ENCODE data around the gene SYNJ2. TPM values are rescaled to one million over a fixed set of nuclear protein-coding genes. Genes with fewer than 3 reads are reported as not detected.

SYNJ2 gene
- total RNA-seq, 5 donors from 2014 or later (not counting 1 experiment from before 2014, with no cell fraction given) = 20.0 to 37.0 (median 22.3) TPM

- DNase-seq (no peak), ATAC-seq (replicated peaks in 1 of 4) (no peak)
- H3K27me3 ChIP-seq (replicated peaks in 1 of 2; ENCODE audit: control insufficient read depth in 2 of 2, extremely low read depth in 1 of 2, insufficient read depth in 2 of 2, low read length in 1 of 2) = no peaks in the 10 kb centered on the region
- peaks cover 28% of the 10 kb centered on the region for H3K36me3 Mint-ChIP-seq
- WGBS (ENCODE audit: insufficient coverage) = 100% methylated on average over 4 of the region's 8 CpGs
- H3K36me3 ChIP-seq (ENCODE audit: control insufficient read depth in 2 of 2, extremely low read depth in 1 of 2, insufficient read depth in 1 of 2, low read length in 1 of 2) = peaks cover 3 to 17% of the 10 kb centered on the region in 2 donors
- H3K4me3 Mint-ChIP-seq = no peak overlapping the region
- POLR2A ChIA-PET = no interaction called here
- H3K27ac ChIP-seq (ENCODE audit: low read length) = no peak overlapping the region
- H3K27ac Mint-ChIP-seq = peak overlapping the region in 1 of 2 donors; percentile 34
- CTCF ChIA-PET = interaction anchor here (0.5 to 1.0 kb wide), 6 partner anchors 20 to 616 kb away, joined by 3 to 4 read pairs (median 4); partner anchors contain the start of gene DYNLT1 (in 1 of the 2)
- H3K4me1 Mint-ChIP-seq = peaks cover 40 to 48% (median 40%) of the 10 kb centered on the region in 3 donors
- no peaks in the 10 kb centered on the region for H3K9me3 Mint-ChIP-seq
- no peaks in the 10 kb centered on the region for H3K27me3 Mint-ChIP-seq
- H3K4me3 ChIP-seq (ENCODE audit: control insufficient read depth in 1 of 2, extremely low read depth in 1 of 2, low read length in 1 of 2) = no peak overlapping the region
- no peaks in the 10 kb centered on the region for H3K9me3 ChIP-seq
- H3K4me1 ChIP-seq (ENCODE audit: control insufficient read depth in 1 of 2, extremely low read depth in 1 of 2, insufficient read depth in 2 of 2, low read length in 2 of 2) = peaks cover 14 to 51% of the 10 kb centered on the region in 2 experiments
Observed at GRCh38 chr6:158028876-158029275, 47.2 kb downstream of the SYNJ2 start.

- ChIA-PET CTCF (interaction anchor here (0.7 to 1.0 kb wide), 5 partner anchors 19 to 615 kb away, joined by 3 to 4 read pairs (median 4); partner anchors contain the start of gene DYNLT1 (in 1 of the 2)), POLR2A (no interaction called here)
- no peaks in the 10 kb centered on the region for H3K27me3 Mint-ChIP-seq
- no peak overlapping the region for H3K27ac Mint-ChIP-seq
- Histone ChIP-seq H3K36me3 (ENCODE audit: control insufficient read depth in 2 of 2, extremely low read depth in 1 of 2, insufficient read depth in 1 of 2, low read length in 1 of 2) (peaks cover 3 to 24% of the 10 kb centered on the region in 2 donors), H3K4me1 (ENCODE audit: control insufficient read depth in 1 of 2, extremely low read depth in 1 of 2, insufficient read depth in 2 of 2, low read length in 2 of 2) (peaks cover 14 to 51% of the 10 kb centered on the region in 2 experiments), H3K27ac (ENCODE audit: low read length) (no peak overlapping the region), H3K9me3 (no peaks in the 10 kb centered on the region), H3K4me3 (ENCODE audit: control insufficient read depth in 1 of 2, extremely low read depth in 1 of 2, low read length in 1 of 2) (no peak overlapping the region), H3K27me3 (replicated peaks in 1 of 2; ENCODE audit: control insufficient read depth in 2 of 2, extremely low read depth in 1 of 2, insufficient read depth in 2 of 2, low read length in 1 of 2) (no peaks in the 10 kb centered on the region)
- H3K9me3 Mint-ChIP-seq = no peaks in the 10 kb centered on the region
- DNase-seq (no peak), ATAC-seq (replicated peaks in 1 of 4) (no peak)
- no peak overlapping the region for H3K4me3 Mint-ChIP-seq
- no CpG with 5 or more reads among the region's 10 CpGs for WGBS (ENCODE audit: insufficient coverage)
- peaks cover 36% of the 10 kb centered on the region for H3K36me3 Mint-ChIP-seq
- peaks cover 40 to 44% (median 40%) of the 10 kb centered on the region in 3 donors for H3K4me1 Mint-ChIP-seq
Observed at GRCh38 chr6:158029668-158030230, 48.1 kb downstream of the SYNJ2 start.

- DNase-seq (no peak), ATAC-seq (replicated peaks in 1 of 4) (no peak)
- no peaks in the 10 kb centered on the region for H3K9me3 Mint-ChIP-seq
- Histone ChIP-seq H3K36me3 (ENCODE audit: control insufficient read depth in 2 of 2, extremely low read depth in 1 of 2, insufficient read depth in 1 of 2, low read length in 1 of 2) (peaks cover 3 to 24% of the 10 kb centered on the region in 2 donors), H3K4me1 (ENCODE audit: control insufficient read depth in 1 of 2, extremely low read depth in 1 of 2, insufficient read depth in 2 of 2, low read length in 2 of 2) (peaks cover 14 to 50% of the 10 kb centered on the region in 2 experiments), H3K27me3 (replicated peaks in 1 of 2; ENCODE audit: control insufficient read depth in 2 of 2, extremely low read depth in 1 of 2, insufficient read depth in 2 of 2, low read length in 1 of 2) (no peaks in the 10 kb centered on the region), H3K9me3 (no peaks in the 10 kb centered on the region), H3K4me3 (ENCODE audit: control insufficient read depth in 1 of 2, extremely low read depth in 1 of 2, low read length in 1 of 2) (no peak overlapping the region), H3K27ac (ENCODE audit: low read length) (peak overlapping the region; percentile 42)
- peak overlapping the region; percentile 84 to 89 for H3K27ac Mint-ChIP-seq
- ChIA-PET POLR2A (no interaction called here), CTCF (interaction anchor here (0.6 to 0.9 kb wide), 4 partner anchors 33 to 157 kb away, joined by 3 to 4 read pairs (median 3); no protein-coding TSS in a partner anchor)
- peaks cover 37 to 43% (median 40%) of the 10 kb centered on the region in 3 donors for H3K4me1 Mint-ChIP-seq
- no peaks in the 10 kb centered on the region for H3K27me3 Mint-ChIP-seq
- 97% methylated on average over 9 of the region's 16 CpGs for WGBS (ENCODE audit: insufficient coverage)
- H3K36me3 Mint-ChIP-seq = peaks cover 43% of the 10 kb centered on the region
- peak overlapping the region in 1 of 3 donors; percentile 46 for H3K4me3 Mint-ChIP-seq
Observed at GRCh38 chr6:158030380-158031300, 49.0 kb downstream of the SYNJ2 start.

- Histone ChIP-seq H3K4me1 (ENCODE audit: control insufficient read depth in 1 of 2, extremely low read depth in 1 of 2, insufficient read depth in 2 of 2, low read length in 2 of 2) (peaks cover 10 to 40% of the 10 kb centered on the region in 2 experiments), H3K27me3 (replicated peaks in 1 of 2; ENCODE audit: control insufficient read depth in 2 of 2, extremely low read depth in 1 of 2, insufficient read depth in 2 of 2, low read length in 1 of 2) (no peaks in the 10 kb centered on the region), H3K4me3 (ENCODE audit: control insufficient read depth in 1 of 2, extremely low read depth in 1 of 2, low read length in 1 of 2) (no peak overlapping the region), H3K36me3 (ENCODE audit: control insufficient read depth in 2 of 2, extremely low read depth in 1 of 2, insufficient read depth in 1 of 2, low read length in 1 of 2) (peaks cover 3 to 24% of the 10 kb centered on the region in 2 donors), H3K27ac (ENCODE audit: low read length) (peak overlapping the region; percentile 42), H3K9me3 (no peaks in the 10 kb centered on the region)
- WGBS (ENCODE audit: insufficient coverage) = 67% methylated on average over 9 of the region's 20 CpGs
- ChIA-PET POLR2A (no interaction called here), CTCF (interaction anchor here (0.9 kb wide), 2 partner anchors 146 to 158 kb away, joined by 3 read pairs; no protein-coding TSS in a partner anchor)
- Mint-ChIP-seq H3K4me3 (peak overlapping the region in 1 of 3 donors; percentile 46), H3K36me3 (peaks cover 52% of the 10 kb centered on the region), H3K4me1 (peaks cover 27 to 37% (median 32%) of the 10 kb centered on the region in 3 donors), H3K27ac (peak overlapping the region; percentile 84 to 89), H3K27me3 (no peaks in the 10 kb centered on the region), H3K9me3 (peaks cover 0 to 5% (median 0%) of the 10 kb centered on the region in 3 donors)
- ATAC-seq (replicated peaks in 1 of 4) = peak in 3 of 4 experiments; percentile 8 to 63 (median 28)
- DNase-seq = peak in 16 of 35 experiments; percentile 7 to 60 (median 22)
Observed at GRCh38 chr6:158031381-158032353, 50.0 kb downstream of the SYNJ2 start.

- Mint-ChIP-seq H3K4me1 (peaks cover 20 to 30% (median 25%) of the 10 kb centered on the region in 3 donors), H3K9me3 (peaks cover 0 to 5% (median 0%) of the 10 kb centered on the region in 3 donors), H3K27ac (no peak overlapping the region), H3K27me3 (no peaks in the 10 kb centered on the region), H3K36me3 (peaks cover 51% of the 10 kb centered on the region), H3K4me3 (no peak overlapping the region)
- Histone ChIP-seq H3K4me3 (ENCODE audit: control insufficient read depth in 1 of 2, extremely low read depth in 1 of 2, low read length in 1 of 2) (no peak overlapping the region), H3K4me1 (ENCODE audit: control insufficient read depth in 1 of 2, extremely low read depth in 1 of 2, insufficient read depth in 2 of 2, low read length in 2 of 2) (peaks cover 5 to 33% of the 10 kb centered on the region in 2 experiments), H3K9me3 (no peaks in the 10 kb centered on the region), H3K36me3 (ENCODE audit: control insufficient read depth in 2 of 2, extremely low read depth in 1 of 2, insufficient read depth in 1 of 2, low read length in 1 of 2) (peaks cover 3 to 24% of the 10 kb centered on the region in 2 donors), H3K27ac (ENCODE audit: low read length) (no peak overlapping the region), H3K27me3 (replicated peaks in 1 of 2; ENCODE audit: control insufficient read depth in 2 of 2, extremely low read depth in 1 of 2, insufficient read depth in 2 of 2, low read length in 1 of 2) (no peaks in the 10 kb centered on the region)
- POLR2A ChIA-PET = no interaction called here
- WGBS (ENCODE audit: insufficient coverage) = 96% methylated on average over 9 of the region's 9 CpGs
- DNase-seq (no peak), ATAC-seq (replicated peaks in 1 of 4) (no peak)
- CTCF ChIA-PET = no interaction called here
Observed at GRCh38 chr6:158032354-158032733, 50.7 kb downstream of the SYNJ2 start.

All from T-cell (primary cell).